ENCODE results near the gene MATN1. TPM values are rescaled to one million over a fixed set of nuclear protein-coding genes. Genes with fewer than 3 reads are reported as not detected.

Gene MATN1
- total RNA-seq, 1 donor from 2014 or later = not detected

GRCh38 chr1:30748098-30748698 lies 24.8 kb upstream of the MATN1 start:
- no peak overlapping the region for H3K27ac ChIP-seq (replicated peaks)
- DNase-seq = no peak
- no peak for TF ChIP-seq CTCF (IDR thresholded peaks at IDR 0.05; ENCODE audit: borderline replicate concordance)
- H3K4me1 ChIP-seq = peaks cover 5% of the 10 kb centered on the region
- no peak overlapping the region for H3K4me3 ChIP-seq
- intact Hi-C loops (cut with micrococcal nuclease) = no loop called here
- H3K27me3 ChIP-seq (ENCODE audit: low read depth) = peaks cover 22% of the 10 kb centered on the region
- no peaks in the 10 kb centered on the region for H3K9me3 ChIP-seq (replicated peaks)
- no peaks in the 10 kb centered on the region for H3K36me3 ChIP-seq

GRCh38 chr1:30747033-30748008 lies 23.9 kb upstream of the MATN1 start:
- H3K4me3 ChIP-seq = no peak overlapping the region
- H3K9me3 ChIP-seq (replicated peaks) = no peaks in the 10 kb centered on the region
- no peak for TF ChIP-seq CTCF (IDR thresholded peaks at IDR 0.05; ENCODE audit: borderline replicate concordance)
- no peak for DNase-seq
- no peaks in the 10 kb centered on the region for H3K36me3 ChIP-seq
- H3K27me3 ChIP-seq (ENCODE audit: low read depth) = peaks cover 14% of the 10 kb centered on the region
- H3K27ac ChIP-seq (replicated peaks) = no peak overlapping the region
- intact Hi-C loops (cut with micrococcal nuclease) = no loop called here
- H3K4me1 ChIP-seq = peaks cover 5% of the 10 kb centered on the region

GRCh38 chr1:30746212-30747032 lies 23.0 kb upstream of the MATN1 start:
- H3K27ac ChIP-seq (replicated peaks) = no peak overlapping the region
- no peaks in the 10 kb centered on the region for H3K9me3 ChIP-seq (replicated peaks)
- no peak for TF ChIP-seq CTCF (IDR thresholded peaks at IDR 0.05; ENCODE audit: borderline replicate concordance)
- no peak for DNase-seq
- H3K4me1 ChIP-seq = peaks cover 5% of the 10 kb centered on the region
- H3K36me3 ChIP-seq = no peaks in the 10 kb centered on the region
- peaks cover 5% of the 10 kb centered on the region for H3K27me3 ChIP-seq (ENCODE audit: low read depth)
- intact Hi-C loops (cut with micrococcal nuclease) = no loop called here
- H3K4me3 ChIP-seq = no peak overlapping the region

- DNase-seq = no peak
- no peak for TF ChIP-seq CTCF (IDR thresholded peaks at IDR 0.05; ENCODE audit: borderline replicate concordance)
- intact Hi-C loops (cut with micrococcal nuclease) = no loop called here
Observed at GRCh38 chr1:30745834-30746208, 22.4 kb upstream of the MATN1 start.

GRCh38 chr1:30745156-30745833 lies 21.9 kb upstream of the MATN1 start:
- H3K4me3 ChIP-seq = no peak overlapping the region
- H3K36me3 ChIP-seq = no peaks in the 10 kb centered on the region
- no peak for DNase-seq
- peaks cover 5% of the 10 kb centered on the region for H3K4me1 ChIP-seq
- no peaks in the 10 kb centered on the region for H3K9me3 ChIP-seq (replicated peaks)
- intact Hi-C loops (cut with micrococcal nuclease) = no loop called here
- no peak for TF ChIP-seq CTCF (IDR thresholded peaks at IDR 0.05; ENCODE audit: borderline replicate concordance)
- H3K27ac ChIP-seq (replicated peaks) = no peak overlapping the region
- no peaks in the 10 kb centered on the region for H3K27me3 ChIP-seq (ENCODE audit: low read depth)

More at GRCh38 chr1:30745834-30746208, 22.4 kb upstream of the MATN1 start:
- no peak overlapping the region for H3K4me3 ChIP-seq
- peaks cover 3% of the 10 kb centered on the region for H3K27me3 ChIP-seq (ENCODE audit: low read depth)
- H3K36me3 ChIP-seq = no peaks in the 10 kb centered on the region
- H3K9me3 ChIP-seq (replicated peaks) = no peaks in the 10 kb centered on the region
- no peak overlapping the region for H3K27ac ChIP-seq (replicated peaks)
- H3K4me1 ChIP-seq = peaks cover 5% of the 10 kb centered on the region

Measured in left ventricle myocardium inferior (tissue), 1 donor.